Left ventricle myocardium inferior (tissue), 1 donor: Measurements from ENCODE around the gene ZNF772. TPM values are rescaled to one million over a fixed set of nuclear protein-coding genes. Genes with fewer than 3 reads are reported as not detected.
A peak's percentile ranks its signal among the peaks of the same experiment; 100 is the strongest.
"Not testable (repeated sequence)": the region's sequence is repeated elsewhere in the genome, so short reads cannot be mapped to it uniquely, and the experiment has no call there.

Experiments
- DNase-seq: peaks from one replicate; pipeline ENCODE4 v3.0.0-alpha.2; 2020
- H3K27ac ChIP-seq: fragments of 200-600 bp; replicated peaks from 2 replicates; pipeline ENCODE4 v1.8.0; 2021
- H3K27me3 ChIP-seq: fragments of 200-600 bp; 2 replicates; pipeline ENCODE4 v1.8.0; 2021; ENCODE audit warnings: low read depth
- H3K36me3 ChIP-seq: fragments of 200-600 bp; 2 replicates; pipeline ENCODE4 v1.8.0; 2021
- H3K4me1 ChIP-seq: fragments of 200-600 bp; 2 replicates; pipeline ENCODE4 v1.8.0; 2021
- H3K4me3 ChIP-seq: fragments of 200-600 bp; 2 replicates; pipeline ENCODE4 v1.8.0; 2021; ENCODE audit warnings: mild to moderate bottlenecking, moderate library complexity
- H3K9me3 ChIP-seq: fragments of 200-600 bp; replicated peaks from 2 replicates; pipeline ENCODE4 v1.8.0; 2021
- intact Hi-C: fragments of 100-400 bp; cut with micrococcal nuclease; formaldehyde crosslinking; loops from one replicate; pipeline ENCODE4 v1.11.0; 2022
- long read RNA-seq: library from polyadenylated mRNA; unstranded; transcript quantifications from one replicate; pipeline ENCODE4 v2.0.0, GENCODE V29; 2021
- total RNA-seq: library from RNA; stranded (reverse); fragmentation: NEBNext Ultra II Directional; extraction: Animal tissue kit (Norgen Biotek cat#: 25700); gene quantifications from one replicate; pipeline ENCODE4 v1.2.1, GENCODE V29; 2021
- TF ChIP-seq, protein P1 (sequence below): fragments of 200-600 bp; IDR thresholded peaks from 2 replicates; pipeline ENCODE4 v1.8.0; 2021; ENCODE audit warnings: antibody characterized with exemption, mild to moderate bottlenecking, borderline replicate concordance
- donor health status: DM: no; HTN: yes; CAD: no; lungs with severe emphysema.

The ZNF772 gene
- 22.6 TPM for total RNA-seq
- long read RNA-seq, full-length matches to known transcripts: 25 of 28 reads
- long read RNA-seq, partial matches to known transcripts: 0 of 28 reads
- long read RNA-seq, other reads (novel, unspliced or antisense): 3 of 28 reads

- Histone ChIP-seq H3K27ac (peak within 1 kb of the TSS; percentile 90), H3K27me3 (no peaks in the 10 kb centered on the region), H3K36me3 (peaks cover 42% of the 10 kb centered on the region), H3K4me3 (peak within 1 kb of the TSS; percentile 75), H3K4me1 (peaks cover 28% of the 10 kb centered on the region), H3K9me3 (peaks cover 48% of the 10 kb centered on the region)
- intact Hi-C loops: no loop called here
- TF ChIP-seq, protein P1, sequence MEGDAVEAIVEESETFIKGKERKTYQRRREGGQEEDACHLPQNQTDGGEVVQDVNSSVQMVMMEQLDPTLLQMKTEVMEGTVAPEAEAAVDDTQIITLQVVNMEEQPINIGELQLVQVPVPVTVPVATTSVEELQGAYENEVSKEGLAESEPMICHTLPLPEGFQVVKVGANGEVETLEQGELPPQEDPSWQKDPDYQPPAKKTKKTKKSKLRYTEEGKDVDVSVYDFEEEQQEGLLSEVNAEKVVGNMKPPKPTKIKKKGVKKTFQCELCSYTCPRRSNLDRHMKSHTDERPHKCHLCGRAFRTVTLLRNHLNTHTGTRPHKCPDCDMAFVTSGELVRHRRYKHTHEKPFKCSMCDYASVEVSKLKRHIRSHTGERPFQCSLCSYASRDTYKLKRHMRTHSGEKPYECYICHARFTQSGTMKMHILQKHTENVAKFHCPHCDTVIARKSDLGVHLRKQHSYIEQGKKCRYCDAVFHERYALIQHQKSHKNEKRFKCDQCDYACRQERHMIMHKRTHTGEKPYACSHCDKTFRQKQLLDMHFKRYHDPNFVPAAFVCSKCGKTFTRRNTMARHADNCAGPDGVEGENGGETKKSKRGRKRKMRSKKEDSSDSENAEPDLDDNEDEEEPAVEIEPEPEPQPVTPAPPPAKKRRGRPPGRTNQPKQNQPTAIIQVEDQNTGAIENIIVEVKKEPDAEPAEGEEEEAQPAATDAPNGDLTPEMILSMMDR: peak; percentile 82
- DNase-seq: peak; percentile 92
Observed at GRCh38 chr19:57477191-57478008, at the start of gene ZNF772. ZNF772 (minus strand) TSS chr19:57477566; CDS start chr19:57477309, 257 bp downstream.

DNA sequence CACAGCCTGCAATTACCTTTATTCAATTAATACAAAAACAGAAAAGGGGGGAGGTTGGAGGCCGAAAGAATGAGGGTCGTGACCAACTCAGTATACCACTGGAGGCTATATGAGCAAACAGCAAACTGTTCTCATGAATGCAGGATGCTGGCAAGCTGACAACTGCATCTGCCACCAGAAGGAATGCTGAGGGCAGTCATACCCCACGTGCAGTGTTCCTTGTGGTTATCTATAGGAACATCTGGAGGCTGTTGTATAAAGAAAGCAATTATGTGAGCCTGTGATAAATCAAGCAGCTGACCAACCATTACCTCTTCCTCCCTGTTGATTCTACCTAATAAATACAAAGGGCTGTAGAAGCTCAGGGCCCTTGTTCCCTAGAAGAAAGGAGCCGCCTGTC is 40.7 kb upstream of the ZNF772 start:
- H3K4me3 ChIP-seq, intact Hi-C loops, H3K4me1 ChIP-seq, DNase-seq, H3K27ac ChIP-seq, H3K27me3 ChIP-seq: not testable (repeated sequence)
- H3K9me3 ChIP-seq: peaks cover 33% of the 10 kb centered on the region
- peaks cover 49% of the 10 kb centered on the region for H3K36me3 ChIP-seq

DNA sequence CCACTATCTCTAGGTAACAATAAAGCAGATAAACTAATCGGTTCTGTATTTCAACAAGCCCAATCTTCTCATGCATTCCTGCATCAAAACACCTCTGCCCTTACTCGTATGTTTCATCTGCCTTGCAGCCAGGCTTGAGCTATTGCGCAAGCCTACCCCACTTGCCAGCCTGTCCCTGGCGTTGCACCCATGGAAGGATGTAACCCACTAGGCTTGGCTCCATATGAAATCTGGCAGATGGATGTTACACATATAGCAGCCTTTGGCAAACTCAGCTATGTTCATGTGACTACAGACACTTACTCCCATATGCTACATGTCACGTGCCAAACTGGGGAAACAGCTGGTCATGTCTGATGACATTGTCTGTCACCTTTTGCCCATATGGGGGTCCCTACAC is 37.9 kb upstream of the ZNF772 start:
- DNase-seq: no peak
- Histone ChIP-seq H3K27ac (no peak overlapping the region), H3K4me1 (no peaks in the 10 kb centered on the region), H3K4me3 (no peak overlapping the region), H3K9me3 (peaks cover 60% of the 10 kb centered on the region), H3K27me3 (no peaks in the 10 kb centered on the region), H3K36me3 (peaks cover 70% of the 10 kb centered on the region)
- TF ChIP-seq, protein P1: no peak
- intact Hi-C loops: no loop called here

- DNase-seq: no peak
- H3K27ac ChIP-seq: no peak overlapping the region
- intact Hi-C loops: no loop called here
- H3K4me3 ChIP-seq: no peak overlapping the region
- no peaks in the 10 kb centered on the region for H3K27me3 ChIP-seq
- TF ChIP-seq, protein P1: no peak
- H3K4me1 ChIP-seq: no peaks in the 10 kb centered on the region
- H3K9me3 ChIP-seq: peaks cover 79% of the 10 kb centered on the region
- peaks cover 88% of the 10 kb centered on the region for H3K36me3 ChIP-seq
Observed at GRCh38 chr19:57512845-57513244, 35.5 kb upstream of the ZNF772 start.

DNA sequence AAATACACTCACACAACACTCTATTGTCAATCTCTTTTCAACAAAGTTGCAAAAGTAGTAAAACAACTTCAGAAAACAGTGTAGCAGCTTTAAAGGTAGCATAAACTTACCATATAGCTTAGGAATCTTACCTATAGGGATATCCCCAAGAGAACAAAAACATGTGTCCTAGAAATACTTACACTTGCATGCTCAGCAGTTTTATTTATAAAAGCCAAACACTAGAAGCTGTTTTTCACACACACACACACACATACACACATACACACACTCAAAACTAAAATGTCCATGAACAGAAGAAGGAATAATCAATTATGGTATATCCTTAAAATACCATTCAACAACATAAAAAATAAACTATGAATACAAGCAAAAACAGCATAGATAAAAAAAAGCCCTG is 34.1 kb upstream of the ZNF772 start:
- intact Hi-C loops: no loop called here
- peaks cover 89% of the 10 kb centered on the region for H3K36me3 ChIP-seq
- H3K27me3 ChIP-seq: no peaks in the 10 kb centered on the region
- H3K9me3 ChIP-seq: peaks cover 89% of the 10 kb centered on the region
- no peak overlapping the region for H3K27ac ChIP-seq
- H3K4me3 ChIP-seq: no peak overlapping the region
- DNase-seq: no peak
- TF ChIP-seq, protein P1: no peak
- no peaks in the 10 kb centered on the region for H3K4me1 ChIP-seq

DNA sequence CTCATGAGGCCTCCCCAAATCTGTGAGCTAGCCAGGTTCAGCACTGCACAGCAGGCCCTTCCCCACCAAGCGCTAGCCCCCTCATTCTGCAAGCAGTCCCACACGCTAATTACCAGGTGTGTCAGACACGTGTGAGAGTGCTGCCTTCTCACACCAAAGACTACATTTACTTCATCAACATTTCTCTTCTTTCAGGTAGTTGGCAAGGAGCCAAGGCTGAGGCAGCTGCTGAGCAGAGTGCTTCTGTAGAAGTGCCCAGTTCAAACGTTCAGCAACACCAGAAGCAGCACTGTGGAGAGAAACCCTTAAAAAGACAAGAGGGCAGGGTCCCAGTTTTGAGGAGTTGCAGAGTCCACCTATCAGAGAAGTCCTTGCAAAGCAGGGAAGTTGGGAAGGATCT is 28.8 kb upstream of the ZNF772 start:
- no peak overlapping the region for H3K4me3 ChIP-seq
- H3K36me3 ChIP-seq: peaks cover 77% of the 10 kb centered on the region
- intact Hi-C loops: no loop called here
- no peak overlapping the region for H3K27ac ChIP-seq
- H3K27me3 ChIP-seq: no peaks in the 10 kb centered on the region
- H3K4me1 ChIP-seq: no peaks in the 10 kb centered on the region
- peaks cover 72% of the 10 kb centered on the region for H3K9me3 ChIP-seq
- TF ChIP-seq, protein P1: no peak
- no peak for DNase-seq

- Histone ChIP-seq H3K4me3 (peak overlapping the region; percentile 96), H3K9me3 (peaks cover 31% of the 10 kb centered on the region), H3K4me1 (peaks cover 11% of the 10 kb centered on the region), H3K36me3 (peaks cover 27% of the 10 kb centered on the region)
- DNase-seq, H3K27me3 ChIP-seq, H3K27ac ChIP-seq, intact Hi-C loops: not testable (repeated sequence)
Observed at GRCh38 chr19:57500400-57500799, 23.0 kb upstream of the ZNF772 start.

DNA sequence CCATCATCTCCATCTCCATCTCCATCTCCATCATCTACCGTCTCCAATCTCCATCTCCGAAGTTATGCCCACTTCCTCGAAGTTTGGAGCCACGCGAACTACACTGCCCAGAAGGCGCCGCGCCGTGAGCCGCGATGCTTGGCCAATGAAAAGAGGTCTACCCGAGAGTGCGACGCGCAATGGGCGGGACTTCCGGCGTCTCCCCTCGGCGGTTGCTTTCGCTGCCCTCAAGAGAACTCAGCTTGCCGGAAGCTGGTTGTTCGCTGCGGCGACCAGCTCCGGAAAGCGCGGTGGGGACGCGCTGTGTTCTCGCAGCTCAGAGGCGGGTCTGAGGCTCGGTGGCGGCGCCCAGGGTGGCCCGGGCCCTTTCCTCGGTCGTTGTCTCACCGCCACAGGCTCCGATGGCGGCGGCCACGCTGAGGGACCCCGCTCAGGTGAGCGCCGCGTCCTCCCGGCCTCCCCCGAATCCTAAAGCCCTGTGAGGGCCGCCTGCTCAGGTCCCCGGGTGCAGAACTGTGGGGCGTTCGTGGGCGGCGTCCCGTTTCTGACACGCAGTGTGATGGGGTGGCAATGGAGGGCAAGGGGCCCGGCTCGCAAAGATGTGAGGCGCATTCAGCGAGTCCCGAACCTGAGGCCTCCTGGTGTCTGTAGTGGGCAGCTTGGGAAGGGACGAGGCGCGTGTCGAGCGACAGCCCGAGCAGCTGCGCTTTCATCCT is 22.5 kb upstream of the ZNF772 start, which contains the start of gene ZNF773:
Gene ZNF773 (plus strand): TSS at position 259 of the 716 bp plus-strand sequence. CDS start 143 bp downstream, at position 402.
- intact Hi-C loops, H3K27me3 ChIP-seq: not testable (repeated sequence)
- peak within 1 kb of the TSS; percentile 96 for H3K4me3 ChIP-seq
- H3K36me3 ChIP-seq: peaks cover 26% of the 10 kb centered on the region
- peaks cover 11% of the 10 kb centered on the region for H3K4me1 ChIP-seq
- peak; percentile 98 for DNase-seq
- peaks cover 33% of the 10 kb centered on the region for H3K9me3 ChIP-seq
- H3K27ac ChIP-seq: peak within 1 kb of the TSS; percentile 94
